Measurements from ENCODE around the gene DISC1.

DNA sequence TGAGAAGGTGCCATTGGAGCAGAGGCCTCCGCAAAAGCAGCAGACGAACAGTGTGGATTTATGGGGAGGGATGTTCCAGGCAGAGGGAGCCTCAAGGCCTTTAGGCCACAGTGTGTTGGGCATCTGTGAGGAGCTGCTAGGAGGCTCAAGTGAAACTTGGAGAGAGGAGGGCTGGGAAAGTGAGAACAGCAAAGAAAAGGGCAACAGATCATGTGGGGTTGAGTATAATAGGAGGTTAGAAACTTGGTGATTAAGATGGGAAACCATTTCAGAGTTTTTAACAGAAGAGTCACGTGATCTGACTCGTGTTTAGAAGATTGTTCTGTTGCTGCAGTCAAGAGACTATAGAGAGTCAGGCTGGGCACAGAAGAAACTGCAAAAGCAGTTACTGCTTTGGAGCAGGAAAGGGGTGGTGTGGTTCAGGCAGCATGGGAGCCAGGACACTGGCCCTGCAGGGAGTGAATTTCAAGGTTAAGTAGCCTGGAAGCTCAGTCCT lies 277.0 kb downstream of the DISC1 start:
- TF ChIP-seq, protein P1, sequence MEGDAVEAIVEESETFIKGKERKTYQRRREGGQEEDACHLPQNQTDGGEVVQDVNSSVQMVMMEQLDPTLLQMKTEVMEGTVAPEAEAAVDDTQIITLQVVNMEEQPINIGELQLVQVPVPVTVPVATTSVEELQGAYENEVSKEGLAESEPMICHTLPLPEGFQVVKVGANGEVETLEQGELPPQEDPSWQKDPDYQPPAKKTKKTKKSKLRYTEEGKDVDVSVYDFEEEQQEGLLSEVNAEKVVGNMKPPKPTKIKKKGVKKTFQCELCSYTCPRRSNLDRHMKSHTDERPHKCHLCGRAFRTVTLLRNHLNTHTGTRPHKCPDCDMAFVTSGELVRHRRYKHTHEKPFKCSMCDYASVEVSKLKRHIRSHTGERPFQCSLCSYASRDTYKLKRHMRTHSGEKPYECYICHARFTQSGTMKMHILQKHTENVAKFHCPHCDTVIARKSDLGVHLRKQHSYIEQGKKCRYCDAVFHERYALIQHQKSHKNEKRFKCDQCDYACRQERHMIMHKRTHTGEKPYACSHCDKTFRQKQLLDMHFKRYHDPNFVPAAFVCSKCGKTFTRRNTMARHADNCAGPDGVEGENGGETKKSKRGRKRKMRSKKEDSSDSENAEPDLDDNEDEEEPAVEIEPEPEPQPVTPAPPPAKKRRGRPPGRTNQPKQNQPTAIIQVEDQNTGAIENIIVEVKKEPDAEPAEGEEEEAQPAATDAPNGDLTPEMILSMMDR (IDR thresholded peaks at IDR 0.05): no peak
- TF ChIP-seq, protein P2, sequence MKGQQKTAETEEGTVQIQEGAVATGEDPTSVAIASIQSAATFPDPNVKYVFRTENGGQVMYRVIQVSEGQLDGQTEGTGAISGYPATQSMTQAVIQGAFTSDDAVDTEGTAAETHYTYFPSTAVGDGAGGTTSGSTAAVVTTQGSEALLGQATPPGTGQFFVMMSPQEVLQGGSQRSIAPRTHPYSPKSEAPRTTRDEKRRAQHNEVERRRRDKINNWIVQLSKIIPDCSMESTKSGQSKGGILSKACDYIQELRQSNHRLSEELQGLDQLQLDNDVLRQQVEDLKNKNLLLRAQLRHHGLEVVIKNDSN (IDR thresholded peaks at IDR 0.05; ENCODE audit: borderline replicate concordance, low read depth): no peak
- TF ChIP-seq GABPA (IDR thresholded peaks at IDR 0.05; ENCODE audit: low read depth): no peak
- TF ChIP-seq, protein P3, sequence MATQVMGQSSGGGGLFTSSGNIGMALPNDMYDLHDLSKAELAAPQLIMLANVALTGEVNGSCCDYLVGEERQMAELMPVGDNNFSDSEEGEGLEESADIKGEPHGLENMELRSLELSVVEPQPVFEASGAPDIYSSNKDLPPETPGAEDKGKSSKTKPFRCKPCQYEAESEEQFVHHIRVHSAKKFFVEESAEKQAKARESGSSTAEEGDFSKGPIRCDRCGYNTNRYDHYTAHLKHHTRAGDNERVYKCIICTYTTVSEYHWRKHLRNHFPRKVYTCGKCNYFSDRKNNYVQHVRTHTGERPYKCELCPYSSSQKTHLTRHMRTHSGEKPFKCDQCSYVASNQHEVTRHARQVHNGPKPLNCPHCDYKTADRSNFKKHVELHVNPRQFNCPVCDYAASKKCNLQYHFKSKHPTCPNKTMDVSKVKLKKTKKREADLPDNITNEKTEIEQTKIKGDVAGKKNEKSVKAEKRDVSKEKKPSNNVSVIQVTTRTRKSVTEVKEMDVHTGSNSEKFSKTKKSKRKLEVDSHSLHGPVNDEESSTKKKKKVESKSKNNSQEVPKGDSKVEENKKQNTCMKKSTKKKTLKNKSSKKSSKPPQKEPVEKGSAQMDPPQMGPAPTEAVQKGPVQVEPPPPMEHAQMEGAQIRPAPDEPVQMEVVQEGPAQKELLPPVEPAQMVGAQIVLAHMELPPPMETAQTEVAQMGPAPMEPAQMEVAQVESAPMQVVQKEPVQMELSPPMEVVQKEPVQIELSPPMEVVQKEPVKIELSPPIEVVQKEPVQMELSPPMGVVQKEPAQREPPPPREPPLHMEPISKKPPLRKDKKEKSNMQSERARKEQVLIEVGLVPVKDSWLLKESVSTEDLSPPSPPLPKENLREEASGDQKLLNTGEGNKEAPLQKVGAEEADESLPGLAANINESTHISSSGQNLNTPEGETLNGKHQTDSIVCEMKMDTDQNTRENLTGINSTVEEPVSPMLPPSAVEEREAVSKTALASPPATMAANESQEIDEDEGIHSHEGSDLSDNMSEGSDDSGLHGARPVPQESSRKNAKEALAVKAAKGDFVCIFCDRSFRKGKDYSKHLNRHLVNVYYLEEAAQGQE (IDR thresholded peaks at IDR 0.05; ENCODE audit: low read depth, low read length): no peak
- TF ChIP-seq TCF12 (IDR thresholded peaks at IDR 0.05): no peak
- no peak for TF ChIP-seq TAF1 (IDR thresholded peaks at IDR 0.05; ENCODE audit: borderline replicate concordance, low read depth, low read length)
- TF ChIP-seq EP300 (IDR thresholded peaks at IDR 0.05; ENCODE audit: borderline replicate concordance in 1 of 2, low read depth in 1 of 2, low read length in 1 of 2): no peak
- no peak for TF ChIP-seq RCOR1 (IDR thresholded peaks at IDR 0.05; ENCODE audit: low read length)
- no peak for TF ChIP-seq MXI1 (IDR thresholded peaks at IDR 0.05; ENCODE audit: low read depth, low read length)
- TF ChIP-seq, protein P4, sequence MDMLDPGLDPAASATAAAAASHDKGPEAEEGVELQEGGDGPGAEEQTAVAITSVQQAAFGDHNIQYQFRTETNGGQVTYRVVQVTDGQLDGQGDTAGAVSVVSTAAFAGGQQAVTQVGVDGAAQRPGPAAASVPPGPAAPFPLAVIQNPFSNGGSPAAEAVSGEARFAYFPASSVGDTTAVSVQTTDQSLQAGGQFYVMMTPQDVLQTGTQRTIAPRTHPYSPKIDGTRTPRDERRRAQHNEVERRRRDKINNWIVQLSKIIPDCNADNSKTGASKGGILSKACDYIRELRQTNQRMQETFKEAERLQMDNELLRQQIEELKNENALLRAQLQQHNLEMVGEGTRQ (IDR thresholded peaks at IDR 0.05; ENCODE audit: borderline replicate concordance, low read depth, low read length): no peak
- TF ChIP-seq POLR2AphosphoS5 (IDR thresholded peaks at IDR 0.05; ENCODE audit: low read depth, low read length): no peak
- TF ChIP-seq, protein P5, sequence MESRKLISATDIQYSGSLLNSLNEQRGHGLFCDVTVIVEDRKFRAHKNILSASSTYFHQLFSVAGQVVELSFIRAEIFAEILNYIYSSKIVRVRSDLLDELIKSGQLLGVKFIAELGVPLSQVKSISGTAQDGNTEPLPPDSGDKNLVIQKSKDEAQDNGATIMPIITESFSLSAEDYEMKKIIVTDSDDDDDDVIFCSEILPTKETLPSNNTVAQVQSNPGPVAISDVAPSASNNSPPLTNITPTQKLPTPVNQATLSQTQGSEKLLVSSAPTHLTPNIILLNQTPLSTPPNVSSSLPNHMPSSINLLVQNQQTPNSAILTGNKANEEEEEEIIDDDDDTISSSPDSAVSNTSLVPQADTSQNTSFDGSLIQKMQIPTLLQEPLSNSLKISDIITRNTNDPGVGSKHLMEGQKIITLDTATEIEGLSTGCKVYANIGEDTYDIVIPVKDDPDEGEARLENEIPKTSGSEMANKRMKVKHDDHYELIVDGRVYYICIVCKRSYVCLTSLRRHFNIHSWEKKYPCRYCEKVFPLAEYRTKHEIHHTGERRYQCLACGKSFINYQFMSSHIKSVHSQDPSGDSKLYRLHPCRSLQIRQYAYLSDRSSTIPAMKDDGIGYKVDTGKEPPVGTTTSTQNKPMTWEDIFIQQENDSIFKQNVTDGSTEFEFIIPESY (IDR thresholded peaks at IDR 0.05; ENCODE audit: borderline replicate concordance, low read depth): no peak

All from SK-N-SH (cell line).